G401 (cell line): ENCODE data around the gene CCBE1. TPM values are rescaled to one million over a fixed set of nuclear protein-coding genes. Genes with fewer than 3 reads are reported as not detected.
"Not testable (repeated sequence)": the region's sequence is repeated elsewhere in the genome, so short reads cannot be mapped to it uniquely, and the experiment has no call there.

ENCODE experiments used
- DNase-seq: peaks from one replicate; pipeline ENCODE4 v3.0.0-alpha.2; 2015; ENCODE audit warnings: low spot score
- in situ Hi-C: cut with HindIII; loops from 2 replicates; pipeline ENCODE4 v1.10.0; 2016; ENCODE audit warnings: low sequenced_read_pairs, mixed read lengths
- total RNA-seq: library from RNA; depleted of rRNA; stranded (reverse); fragments of >200 nt; shearing (Covaris generic); gene quantifications from 2 replicates; pipeline ENCODE4 v1.2.3, GENCODE V29; 2014; rRNA removed

CCBE1 gene
- total RNA-seq, result not detected in 2 replicates

DNA sequence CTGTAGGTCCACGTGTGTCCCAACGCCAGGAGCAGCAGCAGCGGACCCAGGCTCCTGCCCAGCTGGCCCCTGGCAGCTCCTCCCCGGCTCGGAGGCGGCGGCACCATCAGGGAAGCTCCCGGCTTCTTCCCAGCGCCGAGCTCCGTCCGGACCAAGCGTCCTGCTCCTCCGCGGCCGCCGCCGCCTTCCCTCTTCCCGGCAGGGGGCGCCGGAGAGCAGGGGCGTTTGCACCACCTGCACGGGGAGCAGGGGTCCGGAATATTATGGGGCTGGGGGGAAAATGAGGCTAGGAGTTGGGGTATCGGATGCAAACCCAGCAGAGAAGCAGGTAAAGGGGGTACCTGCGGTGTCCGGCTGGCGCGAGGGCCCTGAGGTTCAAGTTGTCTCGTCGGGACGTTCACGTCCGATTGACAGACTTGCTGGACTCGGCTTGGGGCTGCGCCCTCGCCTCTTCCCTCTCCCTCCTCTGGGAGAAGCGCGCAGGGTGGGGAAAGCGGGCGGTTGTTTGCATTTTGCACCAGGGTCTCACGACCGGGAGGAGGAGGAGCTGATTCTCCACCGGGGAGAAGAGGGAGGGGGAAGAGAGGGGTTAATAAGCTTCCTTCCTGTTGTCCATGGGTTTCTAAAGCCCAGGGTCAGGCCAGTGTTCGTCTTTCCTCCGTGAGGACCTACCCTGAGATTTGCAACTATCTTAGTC lies at the start of gene CCBE1:
Gene CCBE1, minus strand, starts transcription at position 188 of the 697 bp plus-strand sequence.
- no peak for DNase-seq
- in situ Hi-C loops, result no loop called here

DNA sequence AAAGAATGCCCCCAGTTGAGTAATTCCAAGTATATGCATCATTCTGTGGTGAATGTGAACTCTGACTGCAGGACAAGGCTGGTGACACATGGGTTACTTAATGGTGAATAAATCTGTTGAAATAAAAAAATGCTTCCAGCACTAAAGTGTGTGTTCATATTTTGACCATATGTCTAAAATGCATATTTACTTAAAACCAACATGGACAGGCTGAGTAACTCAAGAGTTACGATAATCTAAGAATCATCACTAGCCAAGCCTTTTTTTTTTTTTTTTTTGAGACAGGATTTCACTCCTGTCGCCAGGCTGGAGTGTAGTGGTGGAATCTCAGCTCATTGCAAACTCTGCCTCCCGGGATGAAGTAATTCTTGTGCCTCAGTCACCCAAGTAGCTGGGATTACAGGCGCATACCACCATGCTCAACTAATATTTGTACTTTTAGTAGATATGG lies 47.1 kb upstream of the CCBE1 start:
- DNase-seq, result no peak
- in situ Hi-C loops, result no loop called here

DNA sequence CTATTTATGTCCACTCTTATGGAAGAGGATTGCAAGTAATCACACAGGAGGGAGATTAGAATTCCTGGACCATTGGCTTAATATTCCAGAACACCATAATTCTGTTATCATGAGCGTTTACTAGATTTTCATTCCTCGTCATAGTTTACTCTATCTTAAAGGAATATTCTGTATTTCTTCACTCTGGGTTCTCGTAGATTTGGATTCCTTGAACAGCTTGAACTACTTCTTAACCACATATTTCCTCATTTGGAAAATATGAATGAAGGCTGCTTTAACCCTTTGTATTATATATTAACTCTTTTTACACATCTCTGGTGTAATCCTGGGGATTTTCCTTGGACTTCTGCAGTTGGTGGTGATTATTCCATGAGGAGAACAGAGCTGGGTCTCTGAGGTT lies 46.3 kb upstream of the CCBE1 start:
- in situ Hi-C loops, result no loop called here
- no peak for DNase-seq

DNA sequence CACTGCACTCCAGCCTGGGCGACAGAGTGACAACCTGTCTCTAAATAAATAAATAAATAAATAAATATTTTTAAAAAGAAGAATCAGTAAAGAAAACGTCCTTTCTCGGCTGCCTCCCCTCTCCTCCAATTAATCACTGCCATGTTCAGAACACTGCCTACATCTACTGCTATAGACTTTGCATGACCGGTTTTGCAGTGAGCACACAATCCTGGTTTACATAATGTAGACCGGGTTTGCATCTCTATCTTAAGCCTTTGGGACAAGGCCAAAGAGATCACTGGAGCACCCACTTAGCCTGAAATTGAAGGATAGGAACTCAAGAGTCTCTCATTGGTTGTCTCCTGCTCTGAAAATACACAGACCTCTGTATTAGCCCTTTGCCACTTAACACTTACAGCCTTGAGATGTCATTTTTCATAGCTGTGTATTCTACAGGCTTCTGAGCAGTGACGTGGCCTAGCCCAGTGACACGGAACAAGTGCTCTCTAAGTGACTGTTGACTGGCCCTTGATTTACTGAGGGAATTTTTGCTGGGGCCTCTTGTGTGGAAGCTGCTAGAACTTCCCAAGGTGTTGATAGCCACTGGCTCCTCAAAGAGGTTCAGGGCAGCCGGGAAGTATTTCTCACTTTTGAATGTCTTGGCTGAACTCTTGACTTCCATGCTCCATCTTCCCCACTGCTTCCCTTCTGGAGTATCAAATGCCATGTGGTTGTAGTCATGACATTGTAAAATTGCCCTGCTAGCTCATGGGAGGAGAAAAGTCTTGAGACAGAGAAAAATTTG lies 45.3 kb upstream of the CCBE1 start:
- in situ Hi-C loops, result no loop called here
- DNase-seq, result no peak

DNA sequence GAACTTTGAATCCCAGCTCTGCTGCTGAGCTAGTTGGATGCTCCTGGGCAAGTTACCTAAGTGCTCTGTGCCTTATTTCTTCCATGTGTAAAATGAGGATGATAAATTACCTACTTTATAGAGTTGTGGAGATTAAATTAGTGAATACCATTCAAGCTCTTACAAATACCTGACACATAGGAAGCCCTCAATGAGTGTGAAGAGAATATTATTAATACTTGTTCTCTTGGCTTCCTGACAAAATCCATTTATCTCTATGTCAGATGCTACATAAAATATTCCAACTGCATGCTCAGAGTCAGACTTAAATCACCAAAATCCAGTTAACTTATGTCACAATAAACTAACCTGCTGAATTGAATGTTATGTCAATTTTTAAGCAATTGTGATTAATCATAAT lies 42.9 kb upstream of the CCBE1 start:
- in situ Hi-C loops, result no loop called here
- DNase-seq, result no peak

DNA sequence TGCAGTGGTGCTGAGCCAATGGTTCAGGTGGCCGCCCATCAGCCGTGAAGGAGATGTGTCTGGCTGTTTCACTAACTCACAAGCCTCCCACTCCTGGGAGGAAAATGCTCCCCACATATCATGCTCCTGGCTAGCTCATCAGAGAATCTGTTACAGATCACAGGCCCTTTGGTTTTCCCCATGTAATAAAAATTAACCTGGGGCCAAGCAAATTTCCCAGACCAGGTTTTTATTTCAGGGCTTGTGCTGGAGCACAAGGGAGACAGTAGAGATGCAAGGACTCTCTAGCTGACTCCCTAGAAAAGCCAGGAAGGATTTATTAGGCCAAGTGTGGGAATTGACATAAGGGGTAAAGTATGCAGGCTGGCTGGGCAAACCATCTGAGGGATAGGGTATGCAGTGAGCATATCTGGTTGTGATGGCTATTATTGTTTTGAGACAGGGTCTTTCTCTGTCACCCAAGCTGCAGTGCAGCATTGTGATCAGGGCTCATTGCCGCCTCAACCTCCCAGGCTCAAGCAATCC lies 40.6 kb upstream of the CCBE1 start:
- in situ Hi-C loops, result no loop called here
- no peak for DNase-seq

DNA sequence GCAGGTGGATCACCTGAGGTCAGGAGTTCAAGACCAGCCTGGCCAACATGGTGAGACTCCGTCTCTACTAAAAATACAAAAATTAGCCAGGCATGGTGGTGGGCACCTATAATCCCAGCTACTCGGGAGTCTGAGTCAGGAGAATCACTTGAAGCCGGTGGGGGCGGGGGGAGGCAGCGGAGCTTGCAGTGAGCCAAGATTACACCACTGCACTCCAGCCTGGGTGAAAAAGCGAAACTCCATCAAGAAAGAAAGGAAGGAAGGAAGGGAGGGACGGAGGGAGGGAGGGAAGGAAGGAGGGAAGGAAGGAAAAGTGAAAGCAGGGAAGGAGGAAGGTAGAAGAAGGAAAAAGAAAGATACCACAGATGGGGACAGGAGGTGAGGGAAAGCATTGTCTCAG lies 40.1 kb upstream of the CCBE1 start:
- in situ Hi-C loops, DNase-seq: not testable (repeated sequence)

DNA sequence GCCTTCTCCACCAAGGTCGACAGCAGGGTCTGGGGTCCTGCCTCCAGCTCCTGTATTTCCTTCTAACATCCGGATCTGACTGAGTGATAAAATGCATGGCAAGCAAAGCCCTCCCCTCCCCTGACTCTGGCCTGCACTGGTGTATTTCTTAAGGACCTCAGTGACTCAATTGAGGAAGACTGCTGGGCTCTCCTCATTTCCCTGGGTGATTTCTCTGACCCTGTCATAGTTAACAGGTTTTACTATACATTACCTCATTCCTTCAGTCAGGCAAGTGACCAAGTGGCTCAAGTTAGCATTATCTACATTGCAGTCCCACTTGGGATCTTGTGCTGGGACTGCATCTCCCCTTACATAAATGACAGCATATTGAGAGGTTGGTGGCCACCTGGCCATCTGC lies 38.8 kb upstream of the CCBE1 start:
- no peak for DNase-seq
- in situ Hi-C loops, result no loop called here

DNA sequence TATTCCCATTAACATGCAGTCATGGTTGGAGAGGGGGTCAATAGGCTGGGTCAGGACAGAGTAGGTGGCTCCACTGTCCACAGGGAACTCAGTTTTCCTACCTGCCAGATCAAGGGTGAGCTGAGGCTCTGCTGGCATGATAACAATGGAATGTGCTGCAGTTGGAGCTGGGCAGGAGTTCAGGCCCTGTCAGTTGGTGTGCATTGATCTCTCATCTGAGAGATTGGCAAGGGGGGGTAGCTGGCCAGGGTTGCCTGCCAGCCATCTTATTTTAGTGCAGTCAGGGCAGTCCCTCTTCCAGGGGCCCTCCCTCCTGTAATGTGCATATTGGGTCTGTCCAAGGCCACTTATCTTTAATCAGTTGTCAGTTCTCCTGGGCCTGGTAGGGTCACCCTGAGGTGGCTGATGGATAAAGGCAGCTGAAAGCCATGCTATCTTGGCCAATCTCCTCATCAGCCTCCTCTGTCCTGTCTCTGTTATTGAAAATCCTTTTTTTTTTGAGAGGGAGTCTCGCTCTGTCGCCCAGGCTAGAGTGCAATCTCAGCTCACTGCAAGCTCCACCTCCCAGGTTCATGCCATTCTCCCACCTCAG lies 38.1 kb upstream of the CCBE1 start:
- DNase-seq, result no peak
- in situ Hi-C loops, result no loop called here

DNA sequence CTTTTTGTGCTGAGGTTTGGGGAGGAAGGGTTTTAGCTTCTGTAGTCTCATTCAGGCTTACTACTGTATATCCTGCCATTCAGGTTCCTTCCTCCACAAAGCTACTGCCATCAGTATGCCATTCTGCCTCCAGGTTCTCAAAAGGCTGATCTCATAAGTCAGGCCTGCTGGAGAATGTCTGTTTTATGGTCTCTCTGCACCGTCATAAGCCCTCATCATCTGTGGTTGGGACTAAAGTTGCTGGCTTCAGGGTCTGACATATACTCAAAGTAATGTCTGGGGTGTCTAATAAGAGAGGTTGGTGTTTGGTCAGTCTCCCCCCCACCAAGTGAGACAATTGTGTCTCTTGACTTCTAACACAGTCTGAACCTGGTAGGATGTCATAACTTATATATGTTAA lies 36.2 kb upstream of the CCBE1 start:
- in situ Hi-C loops, result no loop called here
- no peak for DNase-seq

DNA sequence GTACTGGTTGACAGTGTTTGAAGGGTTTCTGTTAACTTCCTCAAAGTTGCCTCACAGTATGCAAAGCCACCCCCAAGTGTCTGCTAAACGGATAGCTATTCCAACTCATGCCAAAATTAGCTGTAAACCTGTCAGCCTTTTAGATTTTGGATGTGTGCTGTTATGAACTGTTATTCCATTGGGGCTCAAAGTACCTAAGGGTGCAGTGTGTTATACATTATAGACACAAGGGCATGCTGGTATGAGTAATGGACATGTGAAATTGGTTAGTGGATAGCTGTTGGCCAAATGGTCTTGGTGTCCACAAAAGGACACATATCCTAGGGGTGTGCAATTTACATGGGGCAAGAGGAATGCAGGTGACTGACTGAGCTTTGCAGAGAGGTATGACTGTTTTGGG lies 33.7 kb upstream of the CCBE1 start:
- in situ Hi-C loops, result no loop called here
- no peak for DNase-seq

DNA sequence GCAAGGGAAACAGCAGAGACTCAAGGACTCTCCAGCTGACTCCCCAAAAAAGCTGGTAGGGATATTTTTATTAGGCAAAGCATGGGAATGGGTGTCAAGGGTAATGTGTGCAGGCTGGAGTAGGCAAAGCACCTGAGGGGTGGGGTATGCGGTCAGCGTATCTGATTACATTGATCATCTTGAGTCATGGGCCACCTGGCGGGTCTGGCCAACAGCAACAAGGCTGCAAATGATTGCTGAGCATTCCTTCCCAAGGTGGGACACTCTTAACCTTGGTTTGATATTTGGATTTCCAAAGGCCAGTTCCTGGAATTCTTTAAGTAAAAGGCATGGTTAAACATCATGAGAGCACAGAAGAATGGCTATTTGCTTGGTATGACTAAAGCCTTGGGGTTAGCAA lies 32.6 kb upstream of the CCBE1 start:
- no peak for DNase-seq
- in situ Hi-C loops, result no loop called here

DNA sequence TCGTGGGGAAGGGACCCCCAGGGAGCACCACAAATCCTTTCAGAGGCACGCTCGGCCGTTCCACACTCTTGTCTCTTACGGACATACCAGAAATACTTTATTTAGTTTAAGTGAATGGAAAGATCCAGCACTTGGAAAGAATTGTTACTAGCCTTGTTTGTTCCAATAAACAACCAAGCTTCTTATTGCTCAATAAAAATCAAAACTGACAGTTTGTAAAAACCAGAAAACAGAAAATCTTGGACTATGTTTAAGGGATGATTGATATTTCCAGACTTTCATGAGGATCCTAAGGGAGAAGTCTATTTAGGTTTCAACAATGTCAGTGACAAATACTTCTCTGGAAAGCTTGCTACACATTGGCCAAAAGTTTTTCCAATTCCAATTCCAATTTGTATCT lies 31.6 kb upstream of the CCBE1 start:
- DNase-seq, result no peak
- in situ Hi-C loops, result no loop called here

DNA sequence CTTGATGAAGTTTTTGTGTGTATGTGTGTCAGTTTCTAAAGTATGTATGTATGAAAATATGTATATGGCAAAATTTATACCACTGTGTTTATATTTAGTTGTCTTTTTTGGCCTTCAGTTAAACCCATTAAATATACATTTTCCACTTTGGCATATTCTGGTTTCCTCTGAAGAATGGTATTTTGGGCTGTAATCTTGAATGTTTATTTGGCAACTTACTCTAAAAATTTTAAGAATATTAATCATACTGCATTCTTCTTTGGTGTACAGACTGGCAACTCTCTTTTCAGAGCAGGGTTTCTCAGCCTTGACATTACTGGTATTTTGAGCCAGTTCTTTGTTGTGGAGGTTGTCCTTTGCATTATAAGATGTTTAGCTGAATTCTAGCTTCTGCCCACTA lies 27.9 kb upstream of the CCBE1 start:
- in situ Hi-C loops, result no loop called here
- no peak for DNase-seq

DNA sequence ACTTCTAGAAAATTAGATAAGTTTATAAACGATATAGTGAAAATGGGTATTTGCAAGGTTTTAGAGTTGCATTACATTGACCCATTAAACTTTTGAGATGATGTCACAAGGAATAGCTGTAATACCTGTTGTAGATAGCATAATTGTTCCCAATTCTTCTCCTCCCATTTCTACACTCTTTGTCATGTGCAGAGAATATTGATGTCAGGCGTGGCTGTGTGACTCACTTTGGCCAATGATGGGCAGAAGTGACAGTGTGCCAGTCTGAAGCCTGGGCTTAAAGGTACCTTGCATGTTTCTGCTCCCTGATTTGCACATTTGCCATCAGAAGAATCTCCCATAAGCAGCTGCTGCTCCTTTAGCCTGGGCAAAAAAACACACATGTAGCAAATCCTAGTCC lies 26.9 kb upstream of the CCBE1 start:
- DNase-seq, result no peak
- in situ Hi-C loops, result no loop called here

DNA sequence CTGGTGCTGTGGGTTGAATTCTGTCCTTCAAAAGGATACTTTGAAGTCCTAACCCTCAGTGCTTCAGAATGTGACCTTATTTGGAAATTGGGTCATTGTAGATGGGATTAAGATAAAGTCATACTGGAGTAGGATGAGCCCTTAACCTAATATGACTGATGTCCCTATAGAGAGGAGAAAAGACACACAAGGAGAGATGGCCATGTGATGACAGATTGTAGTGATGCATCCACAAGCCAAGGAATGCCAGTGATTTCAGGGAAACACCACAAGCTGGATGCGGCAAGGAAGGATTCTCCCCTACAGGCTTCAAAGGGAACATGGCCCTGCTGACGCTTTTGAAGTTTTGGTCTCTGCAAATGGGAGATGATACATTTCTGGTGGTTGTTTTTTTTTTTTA lies 24.7 kb upstream of the CCBE1 start:
- in situ Hi-C loops, result no loop called here
- no peak for DNase-seq

DNA sequence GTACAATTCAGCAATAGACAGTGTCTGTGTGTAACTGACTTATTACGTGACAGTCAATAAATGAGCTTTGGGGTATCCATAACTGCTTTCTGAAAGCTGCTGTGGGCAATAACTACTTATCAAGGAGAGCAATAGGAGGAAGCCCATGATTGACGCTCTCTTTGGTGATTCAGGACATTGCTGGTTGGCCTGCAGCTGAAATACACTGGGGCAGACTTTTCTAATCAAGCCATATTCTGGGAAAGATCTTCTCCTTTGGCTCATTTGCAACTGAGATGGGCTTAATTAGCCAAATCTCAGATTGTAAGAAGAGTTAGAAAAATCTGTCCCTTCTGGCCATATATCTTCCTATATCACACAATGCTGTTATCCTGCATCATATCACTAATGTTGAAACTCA lies 24.0 kb upstream of the CCBE1 start:
- no peak for DNase-seq
- in situ Hi-C loops, result no loop called here

DNA sequence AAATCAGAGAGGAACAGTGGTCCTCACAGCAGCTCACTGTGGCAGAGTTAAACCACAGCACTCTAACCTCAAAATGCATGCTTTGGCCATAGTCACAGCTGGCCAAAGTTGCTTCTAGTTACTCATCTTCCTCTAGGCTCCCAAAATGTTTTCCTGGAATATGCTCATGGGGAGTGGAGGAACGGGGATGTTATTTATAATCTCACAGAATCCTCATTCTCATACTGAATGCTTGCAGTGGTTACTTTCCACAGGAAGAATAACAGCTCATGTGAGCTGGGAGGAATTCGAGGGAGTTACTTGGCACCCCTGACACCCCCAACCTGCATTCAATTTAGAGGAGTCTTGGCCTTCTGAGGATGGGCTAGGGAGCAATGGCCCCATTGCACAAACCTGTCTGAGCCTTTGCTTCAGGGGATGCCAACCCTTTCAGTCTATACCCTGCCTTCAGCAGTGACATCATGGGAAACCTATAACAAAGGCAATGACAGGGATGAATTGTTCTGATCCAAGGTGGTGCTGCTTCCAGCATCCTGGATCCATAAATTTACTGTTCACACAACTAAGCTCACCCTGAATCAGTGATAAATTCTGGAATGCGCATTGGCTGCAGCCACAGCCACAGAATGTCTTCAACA lies 22.4 kb upstream of the CCBE1 start:
- DNase-seq, result no peak
- in situ Hi-C loops, result no loop called here

DNA sequence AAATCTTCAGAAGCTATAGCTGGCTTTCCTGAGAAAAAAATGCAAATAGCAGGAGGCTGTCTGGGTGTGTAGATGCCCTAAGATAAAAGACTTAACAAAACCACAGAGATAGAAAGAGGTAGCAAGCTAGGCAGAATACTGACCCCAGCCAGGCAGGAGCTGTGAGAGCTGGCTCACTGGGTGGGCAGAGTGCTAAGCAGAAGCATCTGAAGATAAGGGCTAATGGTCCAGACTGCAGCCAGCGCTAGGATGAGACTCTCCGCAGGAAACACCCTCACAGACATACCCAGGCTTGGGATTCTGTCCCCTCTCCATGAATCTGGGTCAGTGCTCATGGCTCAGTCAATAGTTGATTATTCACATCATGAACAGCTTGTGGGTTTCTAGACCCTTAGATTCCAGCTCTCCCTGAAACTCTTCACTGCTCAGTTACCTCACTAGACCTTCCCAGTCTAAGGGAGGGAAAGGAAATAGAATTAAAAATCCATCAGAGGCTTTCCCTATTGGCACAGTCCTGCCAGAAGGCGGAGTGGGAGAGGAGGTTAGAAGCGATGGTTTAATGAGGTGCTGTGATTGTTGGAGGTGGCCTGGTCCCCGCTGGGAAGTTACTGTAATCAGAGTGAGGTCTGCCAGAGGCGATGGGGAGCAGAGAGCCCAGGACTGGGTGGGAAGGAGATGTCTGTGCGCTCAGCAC lies 21.4 kb upstream of the CCBE1 start:
- DNase-seq, result no peak
- in situ Hi-C loops, result no loop called here
